Measurements from ENCODE around the gene NELFA. TPM values are rescaled to one million over a fixed set of nuclear protein-coding genes. Genes with fewer than 3 reads are reported as not detected.
"Not testable (repeated sequence)": the region's sequence is repeated elsewhere in the genome, so short reads cannot be mapped to it uniquely, and the experiment has no call there.

NELFA gene
- polyA plus RNA-seq, 4 donors: 25.7 to 50.3 (median 43.9) TPM

- DNase-seq (ENCODE audit: low read depth in 4 of 4, low spot score in 2 of 4): no peak
These were observed 11.7 kb downstream of the NELFA start for GRCh38 chr4:1996866-1997611.

- no peak for DNase-seq (ENCODE audit: low read depth in 4 of 4, low spot score in 2 of 4)
These were observed 13.8 kb downstream of the NELFA start for GRCh38 chr4:1994938-1995337.

GRCh38 chr4:1993718-1994516 is 14.9 kb downstream of the NELFA start:
- not testable (repeated sequence) for DNase-seq (ENCODE audit: low read depth in 4 of 4, low spot score in 2 of 4)

GRCh38 chr4:1993169-1993516 is 15.6 kb downstream of the NELFA start:
- no peak for DNase-seq (ENCODE audit: low read depth in 4 of 4, low spot score in 2 of 4)

- no peak for DNase-seq (ENCODE audit: low read depth in 4 of 4, low spot score in 2 of 4)
These were observed 16.2 kb downstream of the NELFA start for GRCh38 chr4:1992468-1993168.

- DNase-seq (ENCODE audit: low read depth in 4 of 4, low spot score in 2 of 4): no peak
These were observed 17.0 kb downstream of the NELFA start for GRCh38 chr4:1991596-1992434.

- no peak for DNase-seq (ENCODE audit: low read depth in 4 of 4, low spot score in 2 of 4)
These were observed 17.7 kb downstream of the NELFA start for GRCh38 chr4:1991087-1991486.

- DNase-seq (ENCODE audit: low read depth in 4 of 4, low spot score in 2 of 4): no peak
These were observed 18.1 kb downstream of the NELFA start for GRCh38 chr4:1990676-1991075.

GRCh38 chr4:1990348-1990645 is 18.5 kb downstream of the NELFA start:
- DNase-seq (ENCODE audit: low read depth in 4 of 4, low spot score in 2 of 4): no peak

GRCh38 chr4:1989533-1990347 is 19.0 kb downstream of the NELFA start:
- no peak for DNase-seq (ENCODE audit: low read depth in 4 of 4, low spot score in 2 of 4)

- no peak for DNase-seq (ENCODE audit: low read depth in 4 of 4, low spot score in 2 of 4)
These were observed 20.4 kb downstream of the NELFA start for GRCh38 chr4:1988327-1988724.

GRCh38 chr4:1987721-1988326 is 20.9 kb downstream of the NELFA start:
- DNase-seq (ENCODE audit: low read depth in 4 of 4, low spot score in 2 of 4): no peak

GRCh38 chr4:1987296-1987695 is 21.5 kb downstream of the NELFA start:
- DNase-seq (ENCODE audit: low read depth in 4 of 4, low spot score in 2 of 4): no peak

GRCh38 chr4:1986578-1987210 is 22.1 kb downstream of the NELFA start:
- DNase-seq (ENCODE audit: low read depth in 4 of 4, low spot score in 2 of 4): no peak

GRCh38 chr4:1985780-1986577 is 22.8 kb downstream of the NELFA start:
- no peak for DNase-seq (ENCODE audit: low read depth in 4 of 4, low spot score in 2 of 4)

- no peak for DNase-seq (ENCODE audit: low read depth in 4 of 4, low spot score in 2 of 4)
These were observed 23.5 kb downstream of the NELFA start for GRCh38 chr4:1985294-1985693.

GRCh38 chr4:1984406-1985191 is 24.2 kb downstream of the NELFA start:
- no peak for DNase-seq (ENCODE audit: low read depth in 4 of 4, low spot score in 2 of 4)

Measured in left renal cortex interstitium (tissue), 4 donors.